Skeletal muscle satellite cell (primary cell): ENCODE results near the gene SNX24.

Source experiments
- H3K27me3 ChIP-seq: 2 replicates; pipeline ENCODE4 v1.7.0; 2013; ENCODE audit warnings: low read length; ENCODE audit not compliant: control insufficient read depth, insufficient read depth
- H3K36me3 ChIP-seq: 2 replicates; pipeline ENCODE4 v1.7.0; 2013; ENCODE audit warnings: mild to moderate bottlenecking, control low read depth, low read length; ENCODE audit not compliant: insufficient read depth
- H3K4me1 ChIP-seq: 2 replicates; pipeline ENCODE4 v1.7.0; 2013; ENCODE audit warnings: low read length; ENCODE audit not compliant: control insufficient read depth, insufficient read depth
- H3K4me2 ChIP-seq: 2 replicates; pipeline ENCODE4 v1.7.0; 2013; ENCODE audit warnings: mild to moderate bottlenecking, low read length
- H3K4me3 ChIP-seq: 2 replicates; pipeline ENCODE4 v1.7.0; 2013; ENCODE audit warnings: low read length
- H3K9ac ChIP-seq: 2 replicates; pipeline ENCODE4 v1.7.0; 2013; ENCODE audit warnings: mild to moderate bottlenecking, low read depth, low read length, moderate library complexity
- H3K9me3 ChIP-seq: replicated peaks from 2 replicates; pipeline ENCODE4 v1.7.0; 2013; ENCODE audit warnings: mild to moderate bottlenecking, control low read depth, low read length

SNX24 gene

DNA sequence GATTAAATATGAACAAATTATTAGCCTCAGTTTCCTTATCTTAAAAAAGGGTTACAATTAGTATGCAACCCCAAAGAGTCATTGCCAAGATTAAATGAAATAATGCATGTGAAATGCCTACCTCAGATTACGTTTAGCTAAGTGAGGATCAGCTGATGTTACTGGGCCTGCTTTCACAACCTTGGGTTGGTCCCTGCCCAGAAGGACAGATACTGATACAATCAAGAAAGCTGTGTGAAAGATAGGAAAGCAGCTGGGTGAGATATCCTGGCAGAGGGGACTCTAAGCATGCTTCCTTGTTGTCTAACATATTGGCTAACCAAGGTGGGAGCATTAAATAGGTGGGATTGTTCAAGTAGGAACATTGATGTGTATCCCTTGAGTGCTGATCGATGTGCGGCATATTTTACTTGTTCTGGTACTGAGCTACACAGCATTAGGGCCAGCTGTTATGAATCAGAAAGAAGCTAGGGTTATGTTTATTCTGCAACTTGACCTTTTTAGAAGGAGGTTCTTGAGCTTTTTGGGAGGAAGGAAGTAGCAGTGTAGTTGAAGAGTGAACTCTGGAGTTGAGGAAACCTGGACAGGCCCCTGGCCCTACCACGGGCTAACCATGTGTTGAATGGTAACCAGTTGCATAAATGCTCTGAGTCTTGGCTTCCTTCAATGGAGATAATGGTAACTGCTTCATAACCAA lies 28.9 kb downstream of the SNX24 start:
- H3K4me2 ChIP-seq = no peak overlapping the region
- no peaks in the 10 kb centered on the region for H3K27me3 ChIP-seq
- peaks cover 3% of the 10 kb centered on the region for H3K36me3 ChIP-seq
- H3K9ac ChIP-seq = no peak overlapping the region
- H3K4me3 ChIP-seq = no peak overlapping the region
- H3K9me3 ChIP-seq = no peaks in the 10 kb centered on the region
- H3K4me1 ChIP-seq = peaks cover 6% of the 10 kb centered on the region

DNA sequence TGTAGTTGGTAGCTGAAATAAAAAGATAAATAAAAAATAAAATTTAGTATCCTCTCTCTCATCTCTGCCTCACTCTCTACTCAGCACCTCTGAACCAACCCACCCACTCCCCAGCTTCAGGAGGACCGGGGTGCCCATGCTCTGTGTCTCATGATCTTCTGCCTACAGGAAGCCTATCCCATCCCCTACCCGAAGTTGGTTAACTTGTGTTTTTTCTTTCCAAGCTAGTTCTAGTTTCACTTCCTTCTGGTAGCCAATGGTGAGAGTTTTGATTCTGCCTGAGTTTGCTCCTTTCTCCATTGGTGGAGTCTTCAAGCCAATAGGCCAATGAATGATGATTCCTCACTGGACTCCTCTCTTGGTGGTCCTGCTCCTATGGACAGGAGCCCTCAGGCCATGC lies 32.1 kb downstream of the SNX24 start:
- no peak overlapping the region for H3K9ac ChIP-seq
- peaks cover 6% of the 10 kb centered on the region for H3K4me1 ChIP-seq
- no peak overlapping the region for H3K4me2 ChIP-seq
- no peak overlapping the region for H3K4me3 ChIP-seq
- H3K36me3 ChIP-seq = peaks cover 3% of the 10 kb centered on the region
- no peaks in the 10 kb centered on the region for H3K9me3 ChIP-seq
- no peaks in the 10 kb centered on the region for H3K27me3 ChIP-seq

DNA sequence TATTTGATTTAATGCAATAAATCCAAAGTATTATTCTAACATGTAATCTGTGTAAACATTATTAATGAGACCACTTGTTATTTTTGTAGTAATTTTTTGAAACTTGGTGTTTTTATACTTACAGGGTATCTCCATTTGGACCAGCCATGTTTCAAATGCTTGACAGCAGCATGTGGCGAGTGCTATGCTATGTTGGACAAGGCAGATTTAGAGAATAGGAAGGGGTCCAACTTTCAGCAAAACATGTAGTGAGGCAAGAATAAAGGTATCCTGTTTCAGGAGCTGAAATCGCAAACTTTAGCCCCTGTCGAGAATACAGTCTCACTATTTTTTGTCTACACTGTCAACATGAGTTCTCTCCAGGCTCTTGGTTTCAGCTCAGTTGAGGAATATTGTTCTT lies 33.7 kb downstream of the SNX24 start:
- Histone ChIP-seq H3K36me3 (peaks cover 3% of the 10 kb centered on the region), H3K9me3 (no peaks in the 10 kb centered on the region), H3K9ac (no peak overlapping the region), H3K4me3 (no peak overlapping the region), H3K4me2 (no peak overlapping the region), H3K4me1 (peaks cover 6% of the 10 kb centered on the region), H3K27me3 (no peaks in the 10 kb centered on the region)

DNA sequence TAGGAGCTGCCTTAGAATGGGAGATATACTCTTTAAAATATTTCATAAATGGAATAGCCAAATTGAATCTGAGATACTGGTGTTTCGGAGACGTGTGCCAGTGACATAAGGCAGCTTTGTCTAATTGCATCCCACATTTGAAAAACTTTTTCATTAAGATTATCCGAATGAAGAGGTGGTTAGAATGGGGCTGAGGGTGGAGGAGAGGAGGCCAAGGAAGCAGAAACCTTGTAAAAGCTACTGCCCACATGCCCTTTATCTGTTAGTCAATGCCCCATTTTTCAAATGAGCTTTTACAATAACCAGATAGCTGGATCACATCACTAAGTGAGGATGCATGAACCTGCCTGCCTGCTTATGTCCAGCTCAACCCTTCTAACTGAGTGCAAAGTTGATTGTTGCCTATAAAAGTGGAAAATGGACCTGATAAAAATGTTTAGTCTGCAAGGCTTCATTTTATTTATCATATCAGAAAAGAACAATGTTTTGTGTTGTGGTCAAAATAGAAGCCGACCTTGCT lies 34.8 kb downstream of the SNX24 start:
- Histone ChIP-seq H3K4me1 (no peaks in the 10 kb centered on the region), H3K27me3 (no peaks in the 10 kb centered on the region), H3K4me2 (no peak overlapping the region), H3K36me3 (peaks cover 3% of the 10 kb centered on the region), H3K4me3 (no peak overlapping the region), H3K9me3 (no peaks in the 10 kb centered on the region), H3K9ac (no peak overlapping the region)

DNA sequence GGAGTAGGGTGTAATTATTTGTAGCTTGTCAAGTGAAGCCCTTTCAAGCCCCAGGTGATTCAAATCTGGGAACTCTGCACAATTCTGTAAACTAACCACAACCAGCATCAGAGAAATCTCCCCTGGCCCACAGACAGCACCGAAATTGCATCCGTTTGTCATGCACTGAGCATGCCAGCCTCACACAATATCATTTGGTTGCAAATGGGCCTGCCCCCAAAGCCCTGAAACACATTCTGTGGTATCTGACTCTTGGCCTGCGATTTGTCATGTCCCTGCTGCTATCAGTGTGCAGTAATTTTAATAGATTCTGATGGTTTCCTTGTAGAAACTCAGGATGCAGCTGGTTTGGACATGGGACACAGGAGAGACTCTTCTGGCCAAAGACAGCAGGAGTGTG lies 35.3 kb downstream of the SNX24 start:
- no peaks in the 10 kb centered on the region for H3K27me3 ChIP-seq
- H3K9me3 ChIP-seq = no peaks in the 10 kb centered on the region
- no peaks in the 10 kb centered on the region for H3K4me1 ChIP-seq
- no peak overlapping the region for H3K4me2 ChIP-seq
- no peak overlapping the region for H3K4me3 ChIP-seq
- peaks cover 3% of the 10 kb centered on the region for H3K36me3 ChIP-seq
- H3K9ac ChIP-seq = no peak overlapping the region

DNA sequence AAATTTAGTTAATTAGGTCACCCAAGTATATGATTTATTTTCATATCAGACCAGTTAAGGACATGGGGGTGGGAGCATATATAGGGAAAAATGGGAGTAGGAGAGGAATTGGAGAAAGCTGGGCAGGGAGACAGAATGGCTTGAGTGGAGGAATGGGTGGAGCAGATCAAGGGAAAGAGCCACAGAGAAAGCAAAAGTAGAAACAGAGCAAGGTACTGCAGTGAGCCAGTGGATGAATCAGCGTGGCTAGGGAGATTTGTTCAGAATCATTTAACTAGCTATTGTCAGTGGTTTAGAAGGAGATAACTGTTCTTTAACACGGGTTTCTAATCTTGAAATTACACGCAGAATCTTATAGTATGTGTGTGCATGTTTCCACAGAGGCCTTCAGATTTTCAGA lies 37.4 kb downstream of the SNX24 start:
- Histone ChIP-seq H3K27me3 (no peaks in the 10 kb centered on the region), H3K9me3 (no peaks in the 10 kb centered on the region), H3K4me2 (no peak overlapping the region), H3K4me1 (no peaks in the 10 kb centered on the region), H3K9ac (no peak overlapping the region), H3K36me3 (no peaks in the 10 kb centered on the region), H3K4me3 (no peak overlapping the region)

DNA sequence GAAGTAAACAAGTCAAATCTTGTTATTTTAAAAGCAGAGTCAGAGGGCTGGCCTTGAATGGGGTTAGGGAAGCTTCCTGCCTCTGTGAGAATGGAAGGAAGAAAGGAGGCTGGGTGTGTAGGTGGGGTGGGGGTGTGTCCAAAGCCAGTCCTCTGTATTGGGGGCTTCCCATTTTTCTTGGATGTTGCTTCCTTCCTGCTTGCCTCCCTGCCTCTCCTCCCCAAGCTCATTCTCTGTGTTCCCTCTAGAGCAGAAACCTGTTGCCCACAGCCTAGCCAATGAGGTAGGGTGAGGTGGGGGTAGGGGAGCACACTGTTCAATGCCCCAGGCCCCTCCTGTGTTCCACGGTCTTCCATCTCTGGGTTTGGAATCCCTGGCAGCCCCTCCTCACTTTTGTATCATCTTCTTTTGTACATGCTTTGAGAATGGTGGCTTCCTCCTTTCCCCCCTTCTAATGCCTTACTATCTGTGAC lies 39.7 kb downstream of the SNX24 start:
- Histone ChIP-seq H3K36me3 (no peaks in the 10 kb centered on the region), H3K9ac (no peak overlapping the region), H3K27me3 (no peaks in the 10 kb centered on the region), H3K4me1 (no peaks in the 10 kb centered on the region), H3K4me2 (no peak overlapping the region), H3K4me3 (no peak overlapping the region), H3K9me3 (no peaks in the 10 kb centered on the region)

DNA sequence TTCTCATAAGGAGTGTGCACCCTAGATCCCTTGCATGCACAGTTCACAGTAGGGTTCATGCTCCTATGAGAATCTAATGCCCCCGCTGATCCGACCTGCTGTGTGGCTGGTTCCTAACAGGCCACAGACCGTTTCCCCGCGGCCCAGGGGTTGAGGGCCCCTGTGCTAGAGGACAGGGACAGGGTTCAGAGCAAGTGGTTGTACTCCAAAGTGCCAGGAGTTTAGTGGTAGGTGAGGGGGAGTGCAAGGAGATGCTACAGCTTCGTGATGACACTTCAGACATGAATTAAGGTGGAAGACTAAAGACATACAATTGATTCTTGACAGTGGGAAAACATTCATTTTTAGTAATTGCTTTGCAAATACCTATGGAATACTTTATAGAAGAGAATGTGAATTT lies 40.5 kb downstream of the SNX24 start:
- no peaks in the 10 kb centered on the region for H3K9me3 ChIP-seq
- no peak overlapping the region for H3K9ac ChIP-seq
- H3K4me2 ChIP-seq = no peak overlapping the region
- H3K4me1 ChIP-seq = peaks cover under 1% of the 10 kb centered on the region
- H3K36me3 ChIP-seq = no peaks in the 10 kb centered on the region
- H3K4me3 ChIP-seq = no peak overlapping the region
- H3K27me3 ChIP-seq = no peaks in the 10 kb centered on the region

DNA sequence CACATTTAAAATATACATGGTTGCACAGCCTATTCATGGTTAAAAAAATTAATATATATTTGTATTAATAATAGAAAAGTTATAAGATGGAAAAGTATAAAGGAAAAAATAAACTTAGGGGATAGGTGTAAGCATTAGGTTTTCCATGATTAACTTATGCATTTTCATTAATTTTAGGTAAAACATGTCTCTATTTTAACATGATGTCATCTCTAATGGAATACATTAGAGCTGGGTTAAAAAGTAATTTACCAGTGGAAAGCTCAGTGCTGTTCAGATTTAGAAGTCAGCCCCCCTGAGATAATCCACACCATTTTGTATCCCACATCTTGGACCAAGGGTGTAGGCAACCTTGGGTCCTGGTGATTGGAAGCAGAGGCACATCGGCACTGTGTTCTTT lies 49.7 kb downstream of the SNX24 start:
- Histone ChIP-seq H3K9ac (no peak overlapping the region), H3K27me3 (no peaks in the 10 kb centered on the region), H3K4me3 (no peak overlapping the region), H3K4me1 (peaks cover 6% of the 10 kb centered on the region), H3K36me3 (no peaks in the 10 kb centered on the region), H3K9me3 (no peaks in the 10 kb centered on the region), H3K4me2 (no peak overlapping the region)

DNA sequence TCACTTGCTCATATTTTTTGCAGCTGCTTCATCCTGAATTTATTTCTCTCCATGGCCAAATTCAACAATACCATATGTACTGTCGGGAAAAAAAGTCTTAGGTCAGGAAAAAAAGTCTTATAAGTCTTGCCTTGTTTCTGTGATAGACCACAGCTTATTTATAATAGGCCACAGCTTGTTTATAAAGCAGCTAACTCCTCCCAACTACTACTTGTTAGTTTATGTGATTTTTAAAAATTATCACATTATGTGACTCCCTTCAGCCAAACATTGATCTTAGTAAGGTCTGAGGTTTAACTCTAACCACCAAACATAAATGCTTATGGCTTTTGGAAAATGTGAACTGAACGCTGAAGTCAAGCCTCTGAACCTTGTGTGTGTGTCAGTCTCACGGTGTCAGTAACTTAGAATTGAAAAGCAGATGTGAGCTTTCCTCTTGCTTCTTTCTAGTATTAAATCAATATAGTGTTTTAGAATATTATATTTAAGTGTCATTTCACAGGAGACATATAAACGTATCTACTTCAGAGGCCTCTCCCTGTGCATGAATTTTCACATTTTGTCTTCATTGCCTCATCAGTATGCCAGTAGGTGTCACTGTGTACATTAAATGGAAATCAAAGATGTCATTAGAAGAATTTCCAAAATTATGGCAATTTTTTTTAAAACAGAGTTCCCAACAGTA lies 51.3 kb downstream of the SNX24 start:
- no peaks in the 10 kb centered on the region for H3K4me1 ChIP-seq
- H3K9me3 ChIP-seq = no peaks in the 10 kb centered on the region
- no peak overlapping the region for H3K9ac ChIP-seq
- no peaks in the 10 kb centered on the region for H3K36me3 ChIP-seq
- no peaks in the 10 kb centered on the region for H3K27me3 ChIP-seq
- no peak overlapping the region for H3K4me2 ChIP-seq
- H3K4me3 ChIP-seq = no peak overlapping the region

DNA sequence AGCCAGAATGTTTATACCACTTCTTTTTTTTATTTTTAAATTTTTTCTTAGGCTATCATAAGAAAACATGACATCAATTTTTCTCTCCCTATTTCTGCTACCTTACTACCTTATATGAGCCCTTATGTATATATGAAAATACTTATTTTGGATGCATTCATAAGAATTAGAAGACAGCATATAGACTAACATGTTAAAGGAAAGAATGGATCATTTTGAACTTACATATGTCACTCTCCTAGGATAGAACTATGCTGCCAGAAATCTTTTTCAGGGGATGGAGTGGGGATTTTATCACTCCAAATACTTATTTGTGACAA lies 51.8 kb downstream of the SNX24 start:
- H3K9me3 ChIP-seq = no peaks in the 10 kb centered on the region
- H3K9ac ChIP-seq = no peak overlapping the region
- H3K4me3 ChIP-seq = no peak overlapping the region
- no peaks in the 10 kb centered on the region for H3K27me3 ChIP-seq
- H3K36me3 ChIP-seq = no peaks in the 10 kb centered on the region
- no peaks in the 10 kb centered on the region for H3K4me1 ChIP-seq
- H3K4me2 ChIP-seq = no peak overlapping the region

DNA sequence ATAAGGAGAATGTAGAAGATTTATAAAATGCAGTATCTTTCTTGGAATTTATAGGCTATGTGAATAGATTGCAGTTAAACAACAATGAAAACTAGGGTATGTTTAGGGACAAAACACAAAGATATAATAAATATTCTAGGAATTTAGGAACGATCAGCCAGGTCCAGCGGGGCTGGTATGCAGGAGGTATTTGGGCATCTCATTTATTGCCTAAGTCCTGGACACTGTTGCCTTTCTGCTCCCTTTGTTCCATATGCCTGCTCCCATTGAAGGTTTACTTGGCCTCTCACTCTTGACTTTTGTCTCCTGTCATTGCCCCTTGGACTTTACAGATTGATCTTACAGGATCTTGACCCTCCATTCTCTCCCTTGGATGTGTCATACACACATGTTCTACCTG lies 55.9 kb downstream of the SNX24 start:
- H3K4me3 ChIP-seq = no peak overlapping the region
- no peaks in the 10 kb centered on the region for H3K36me3 ChIP-seq

More for the DNA sequence above, 55.9 kb downstream of the SNX24 start:
- H3K9ac ChIP-seq = no peak overlapping the region
- no peaks in the 10 kb centered on the region for H3K4me1 ChIP-seq
- no peak overlapping the region for H3K4me2 ChIP-seq
- no peaks in the 10 kb centered on the region for H3K9me3 ChIP-seq
- no peaks in the 10 kb centered on the region for H3K27me3 ChIP-seq
